NCI-H1694 treated with DMSO at 0.1 percent for 48 hours (cell line): ENCODE results near the gene RPTN.
"Not testable (repeated sequence)": the region's sequence is repeated elsewhere in the genome, so short reads cannot be mapped to it uniquely, and the experiment has no call there.

Experiments used
- DNase-seq: peaks from one replicate; lab custom pipeline; 2025; lab: John Stamatoyannopoulos, UW

Gene RPTN

DNA sequence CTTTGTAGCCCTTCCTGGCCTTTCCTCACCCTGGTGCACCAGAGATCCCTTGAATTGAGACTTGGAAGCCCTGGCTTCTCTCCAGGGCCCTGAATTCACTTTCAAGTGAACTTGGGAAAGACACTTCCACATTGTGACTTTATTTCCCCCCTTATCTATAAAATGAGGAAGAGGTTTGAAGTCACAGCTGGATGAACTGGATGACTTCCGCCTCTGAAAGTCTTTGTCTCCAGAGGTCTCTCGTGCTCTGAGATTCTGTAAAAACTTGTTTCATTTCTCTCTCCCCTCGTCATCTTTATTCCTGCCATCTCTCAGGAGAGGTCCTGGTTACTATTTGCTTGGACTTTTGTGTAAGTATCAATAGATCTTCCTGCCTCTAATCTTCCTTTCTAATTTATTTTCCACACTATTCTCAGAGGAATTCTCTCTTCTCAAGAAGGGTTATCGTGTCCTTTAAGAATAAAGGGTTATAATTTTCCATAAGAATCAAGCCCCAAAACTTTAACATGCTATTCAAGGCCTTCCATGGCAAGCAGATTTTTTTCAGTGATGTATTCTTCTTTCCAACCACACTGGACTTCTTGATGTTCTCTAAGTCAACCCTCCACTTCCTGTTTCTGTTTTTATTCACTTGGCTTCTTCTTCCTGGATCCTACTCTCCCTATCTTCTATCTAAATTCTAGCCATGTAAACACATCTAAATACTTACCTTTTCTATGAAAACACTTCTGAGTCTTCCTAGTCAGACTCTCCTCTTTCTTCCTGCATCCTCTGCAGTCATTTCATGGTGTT is 6.5 kb upstream of the RPTN start:
- DNase-seq, result no peak

DNA sequence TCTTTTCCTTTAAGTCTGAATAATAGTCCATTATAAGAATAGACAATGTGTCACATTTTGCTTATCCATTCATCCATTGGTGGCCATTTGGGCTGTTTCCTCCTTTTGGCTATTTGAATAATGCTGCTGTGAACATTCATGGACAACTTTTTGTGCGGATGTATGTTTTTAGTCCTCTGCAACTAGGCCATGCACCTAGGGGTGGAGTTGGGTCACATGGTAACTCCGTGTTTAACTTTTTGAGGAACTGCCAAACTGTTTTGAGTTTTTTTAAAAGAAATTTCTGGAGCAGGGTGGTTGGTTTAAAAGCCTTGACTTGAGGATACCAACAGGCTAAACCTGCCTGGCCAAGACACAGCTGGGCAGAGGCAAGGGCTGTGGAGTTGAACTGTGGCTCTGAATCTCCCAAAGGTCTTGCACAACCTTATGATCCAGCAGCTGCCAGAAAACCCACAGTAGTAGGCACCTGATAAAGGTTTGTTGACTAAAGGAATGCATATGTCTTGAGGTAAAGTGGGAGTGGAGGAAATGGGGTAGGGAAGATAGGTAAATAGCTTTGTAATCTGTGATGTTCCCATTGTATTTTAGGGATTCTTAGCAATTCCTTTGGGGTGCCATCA is 5.6 kb upstream of the RPTN start:
- no peak for DNase-seq

DNA sequence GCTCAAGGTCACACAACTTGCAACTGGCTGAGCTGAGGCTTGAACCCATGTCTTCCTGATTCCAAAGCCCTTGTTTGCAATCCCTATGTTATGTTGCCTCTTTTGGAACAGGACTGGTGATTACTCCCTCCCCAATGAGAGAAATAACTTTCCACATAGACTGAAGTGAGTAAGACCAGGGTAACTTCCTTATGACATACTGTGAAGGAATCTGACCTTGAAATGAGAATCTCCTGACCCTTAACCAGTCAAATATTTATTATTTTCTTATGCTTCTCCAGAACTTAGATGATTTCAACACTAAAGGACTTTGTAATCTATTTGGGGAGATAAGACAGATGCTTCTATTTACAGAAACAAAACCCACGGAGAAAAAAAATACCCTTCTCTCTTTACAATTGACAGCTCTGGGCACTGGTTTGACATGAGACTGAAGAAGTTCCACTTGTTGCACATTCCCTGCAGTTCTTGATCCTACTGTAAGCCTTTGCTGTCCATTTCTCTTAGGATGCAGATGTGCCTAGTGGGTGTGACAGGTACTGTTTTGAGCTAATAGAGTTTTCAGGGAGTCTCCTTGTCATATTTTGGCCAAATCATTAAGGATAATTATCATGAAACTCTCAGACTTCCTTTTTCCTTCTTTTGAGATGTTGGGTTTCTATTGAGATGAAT is 3.9 kb upstream of the RPTN start:
- no peak for DNase-seq

- DNase-seq, result no peak
These were observed 1.5 kb upstream of the RPTN start for GRCh38 chr1:152160576-152160975.

- DNase-seq, result no peak
These were observed 5.0 kb downstream of the RPTN start for GRCh38 chr1:152153996-152154395.

DNA sequence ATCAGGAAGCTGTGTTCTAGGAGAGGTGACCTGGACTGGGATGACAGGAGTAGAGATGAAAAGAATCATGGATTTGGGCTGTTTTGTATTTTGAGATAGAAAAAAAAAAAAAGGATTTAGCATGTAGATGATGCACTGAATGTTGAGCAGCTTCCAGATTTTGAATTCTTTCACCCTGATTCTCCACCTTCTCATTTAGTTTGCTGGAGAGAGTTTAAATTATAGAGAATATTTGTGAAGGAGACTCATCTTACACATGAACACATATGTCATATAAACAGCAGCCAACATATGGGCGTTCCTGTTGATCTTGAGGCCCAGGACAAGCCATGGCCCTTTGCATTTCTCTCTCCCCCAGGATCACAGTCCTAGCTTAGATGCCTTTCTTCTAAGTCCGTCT is 7.4 kb downstream of the RPTN start:
- DNase-seq, result no peak

DNA sequence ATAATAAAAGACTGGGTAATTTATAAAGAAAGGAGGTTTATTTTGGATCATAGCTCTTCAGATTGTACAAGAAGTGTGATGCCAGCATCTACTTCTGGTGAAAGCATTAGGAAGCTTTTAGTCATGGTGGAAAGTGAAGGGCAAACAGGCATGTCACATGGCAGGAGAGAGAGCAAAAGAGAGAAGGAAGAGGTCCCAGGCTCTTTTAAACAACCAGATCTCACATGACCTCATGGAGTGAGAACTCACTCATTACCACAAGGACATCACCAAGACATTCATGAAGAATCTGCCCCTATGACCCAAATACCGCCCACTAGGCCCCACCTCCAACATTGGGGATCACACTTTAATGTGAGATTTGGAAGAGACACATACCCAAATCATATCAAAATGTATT is 10.0 kb downstream of the RPTN start:
- no peak for DNase-seq

- DNase-seq, result no peak
These were observed 11.0 kb downstream of the RPTN start for GRCh38 chr1:152148051-152148450.

- DNase-seq, result no peak
These were observed 13.3 kb downstream of the RPTN start for GRCh38 chr1:152145769-152146168.

DNA sequence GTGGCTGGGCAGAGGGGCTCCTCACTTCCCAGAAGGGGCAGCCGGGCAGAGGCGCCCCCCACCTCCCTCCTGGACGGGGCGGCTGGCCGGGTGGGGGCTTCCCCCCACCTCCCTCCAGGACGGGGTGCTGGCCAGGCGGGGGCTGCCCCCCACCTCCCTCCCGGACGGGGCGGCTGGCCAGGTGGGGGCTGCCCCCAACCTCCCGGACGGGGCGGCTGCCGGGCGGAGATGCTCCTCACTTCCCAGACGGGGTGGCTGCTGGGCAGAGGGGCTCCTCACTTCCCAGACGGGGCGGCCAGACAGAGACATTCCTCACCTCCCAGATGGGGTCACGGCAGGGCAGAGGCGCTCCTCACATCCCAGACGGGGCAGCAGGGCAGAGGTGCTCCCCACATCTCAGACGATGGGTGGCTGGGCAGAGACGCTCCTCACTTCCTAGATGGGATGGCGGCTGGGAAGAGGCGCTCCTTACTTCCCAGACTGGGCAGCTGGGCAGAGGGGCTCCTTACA is 14.3 kb downstream of the RPTN start:
- not testable (repeated sequence) for DNase-seq

DNA sequence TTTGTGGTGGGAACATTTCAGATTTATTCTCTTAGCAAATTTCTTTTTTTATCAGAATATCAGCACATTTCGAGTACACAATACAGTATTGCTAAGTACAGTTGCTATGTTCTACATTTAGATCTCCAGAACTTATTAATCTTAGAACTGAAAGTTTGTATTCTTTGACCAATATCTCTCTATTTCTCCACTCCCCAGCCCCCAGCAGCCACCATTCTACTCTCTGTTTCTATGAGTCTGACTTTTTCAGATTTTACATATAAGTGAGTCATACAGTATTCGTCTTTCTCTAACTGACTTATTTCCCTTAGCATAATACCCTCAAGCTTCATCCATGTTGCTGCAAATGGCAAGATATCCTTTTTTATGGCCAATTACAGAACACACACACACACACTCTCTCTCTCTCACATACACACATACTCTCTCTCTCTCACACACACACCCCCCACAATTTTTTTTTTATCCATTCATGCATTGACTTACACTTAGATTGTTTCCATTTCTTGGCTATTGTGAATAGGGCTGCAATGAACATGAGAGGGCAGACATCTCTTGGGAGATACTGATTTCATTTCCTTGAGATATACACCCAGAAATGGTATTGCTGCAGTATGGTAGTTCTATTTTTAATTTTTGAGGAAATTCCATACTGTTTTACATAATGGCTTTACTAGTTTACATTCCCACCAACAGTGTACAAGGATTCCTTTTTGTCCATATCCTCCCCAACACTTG is 15.7 kb downstream of the RPTN start:
- no peak for DNase-seq

DNA sequence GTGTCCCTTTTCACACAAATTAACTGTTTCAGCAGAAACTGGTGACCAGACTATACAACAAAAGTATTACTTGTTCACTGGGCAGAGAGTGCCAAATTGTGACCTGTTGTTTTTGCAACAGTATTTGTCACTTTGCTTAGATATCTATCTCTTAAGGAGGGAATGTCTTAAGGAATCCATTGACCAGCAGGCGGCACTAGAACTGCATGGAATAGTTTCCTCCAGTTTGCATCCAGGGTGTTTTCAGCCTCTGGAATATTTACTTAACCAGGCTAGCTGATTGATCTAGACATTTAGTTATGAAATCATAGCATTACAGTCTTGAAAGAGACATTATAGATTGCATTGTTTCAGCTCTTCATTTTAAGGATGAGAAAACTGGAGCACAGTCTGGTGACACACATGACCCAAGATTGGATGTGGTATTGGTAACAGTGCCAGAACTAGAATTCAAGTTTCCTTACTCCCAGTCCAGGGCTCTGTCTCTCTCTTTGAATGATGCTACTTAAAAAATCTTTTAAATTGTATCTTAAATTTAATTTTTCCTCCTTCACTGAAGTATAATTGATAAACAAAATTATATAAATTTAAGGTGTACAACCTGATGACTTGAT is 16.9 kb downstream of the RPTN start:
- DNase-seq, result peak; percentile 33

- no peak for DNase-seq
These were observed 21.8 kb downstream of the RPTN start for GRCh38 chr1:152137215-152137614.

DNA sequence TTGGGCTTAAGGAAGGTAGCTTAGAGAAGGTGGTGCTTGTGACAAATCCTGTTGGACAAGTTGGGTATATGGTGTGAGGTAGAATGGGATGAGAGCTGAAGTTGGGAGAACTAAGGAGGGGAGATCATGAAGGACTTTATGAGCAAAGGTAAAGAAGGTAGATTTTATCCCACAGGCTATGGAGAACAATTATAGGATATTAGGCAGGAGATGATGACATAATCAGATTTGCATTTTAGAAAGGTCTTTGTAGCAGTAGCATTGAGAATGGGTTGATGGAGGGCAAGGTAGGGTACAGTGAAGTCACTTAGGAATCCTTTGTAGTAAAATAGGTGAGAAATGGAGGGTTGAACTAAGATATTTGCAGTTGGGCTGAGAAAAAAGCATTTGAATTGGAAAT is 28.8 kb downstream of the RPTN start:
- DNase-seq, result no peak

GRCh38 chr1:152127673-152128072 is 31.4 kb downstream of the RPTN start:
- DNase-seq, result no peak

DNA sequence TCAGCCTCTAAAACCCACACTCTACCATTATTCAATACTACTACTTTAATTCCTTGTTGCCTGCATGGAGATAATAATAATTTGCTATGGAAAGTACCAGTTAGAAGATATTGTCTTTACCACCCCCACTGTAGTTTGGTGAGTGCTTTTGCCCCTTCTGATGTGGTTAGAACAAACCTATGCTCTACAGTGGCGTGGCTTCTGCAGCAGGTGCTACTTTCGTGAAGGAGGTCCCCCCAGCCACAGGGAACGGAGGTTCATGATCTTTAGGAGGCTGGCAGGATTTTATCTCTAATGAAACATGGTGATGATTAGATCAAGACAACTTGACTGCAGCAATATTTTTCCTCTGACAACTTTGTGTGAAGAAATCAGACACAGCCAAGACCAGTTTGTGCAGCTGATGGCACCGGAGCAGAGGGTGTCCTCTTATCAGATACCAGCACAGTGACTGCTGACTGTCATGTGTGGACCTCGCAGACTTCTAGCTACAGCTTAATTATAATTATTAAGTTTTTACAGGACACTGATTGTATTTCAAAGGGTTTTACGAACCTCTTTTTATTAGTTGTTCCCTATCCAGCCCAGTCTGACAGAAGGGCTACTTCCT is 33.1 kb downstream of the RPTN start:
- DNase-seq, result no peak

DNA sequence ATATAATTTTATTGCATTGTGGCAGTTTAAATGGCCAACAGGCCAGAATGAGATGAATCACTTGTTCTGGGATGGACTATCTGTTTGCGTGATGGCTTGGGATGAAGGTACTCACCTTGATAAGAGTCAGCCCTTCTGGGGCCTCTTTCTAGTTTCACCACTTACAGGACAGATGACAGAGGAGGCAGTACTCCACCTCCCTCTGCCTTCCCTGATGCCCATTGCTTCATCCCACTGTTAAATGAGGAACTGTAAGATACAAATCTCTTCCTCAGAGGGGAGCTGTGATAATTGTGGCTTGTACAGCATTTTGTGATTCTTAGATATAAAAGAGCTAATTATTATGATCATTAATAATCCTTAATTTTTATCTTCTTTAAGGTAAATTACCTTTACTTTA is 40.1 kb downstream of the RPTN start:
- no peak for DNase-seq

- DNase-seq, result no peak
These were observed 43.7 kb downstream of the RPTN start, which contains the start of gene TCHH for GRCh38 chr1:152115344-152115743. TSS of gene TCHH (minus strand) at chr1:152115444. CDS start at chr1:152114080, 1,364 bp downstream.

DNA sequence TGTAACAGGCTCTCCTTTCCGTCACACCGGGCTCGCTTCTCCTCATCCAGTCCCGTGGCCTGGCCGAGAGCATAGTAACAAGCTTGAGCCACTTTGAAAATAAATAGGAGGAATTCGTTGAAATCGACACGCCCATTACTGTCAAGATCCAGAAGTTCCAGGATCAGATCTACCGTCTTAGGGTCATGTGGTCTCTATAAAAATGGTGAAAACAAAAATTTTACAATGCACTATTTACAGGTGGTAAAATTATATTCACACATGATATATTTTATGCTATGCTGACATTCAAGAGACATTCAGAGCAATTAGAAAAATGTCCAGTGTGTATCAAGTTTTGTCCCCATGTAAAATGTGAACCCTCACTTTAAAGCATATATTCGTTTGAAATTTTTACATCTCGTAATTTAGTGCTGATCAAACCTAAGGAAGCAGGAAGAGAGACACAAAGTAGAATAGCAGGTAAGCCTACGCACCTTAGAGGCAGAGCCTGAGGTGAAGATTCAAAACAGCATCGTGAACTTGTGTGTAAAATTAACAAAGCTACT is 46.1 kb downstream of the RPTN start:
- DNase-seq, result no peak

DNA sequence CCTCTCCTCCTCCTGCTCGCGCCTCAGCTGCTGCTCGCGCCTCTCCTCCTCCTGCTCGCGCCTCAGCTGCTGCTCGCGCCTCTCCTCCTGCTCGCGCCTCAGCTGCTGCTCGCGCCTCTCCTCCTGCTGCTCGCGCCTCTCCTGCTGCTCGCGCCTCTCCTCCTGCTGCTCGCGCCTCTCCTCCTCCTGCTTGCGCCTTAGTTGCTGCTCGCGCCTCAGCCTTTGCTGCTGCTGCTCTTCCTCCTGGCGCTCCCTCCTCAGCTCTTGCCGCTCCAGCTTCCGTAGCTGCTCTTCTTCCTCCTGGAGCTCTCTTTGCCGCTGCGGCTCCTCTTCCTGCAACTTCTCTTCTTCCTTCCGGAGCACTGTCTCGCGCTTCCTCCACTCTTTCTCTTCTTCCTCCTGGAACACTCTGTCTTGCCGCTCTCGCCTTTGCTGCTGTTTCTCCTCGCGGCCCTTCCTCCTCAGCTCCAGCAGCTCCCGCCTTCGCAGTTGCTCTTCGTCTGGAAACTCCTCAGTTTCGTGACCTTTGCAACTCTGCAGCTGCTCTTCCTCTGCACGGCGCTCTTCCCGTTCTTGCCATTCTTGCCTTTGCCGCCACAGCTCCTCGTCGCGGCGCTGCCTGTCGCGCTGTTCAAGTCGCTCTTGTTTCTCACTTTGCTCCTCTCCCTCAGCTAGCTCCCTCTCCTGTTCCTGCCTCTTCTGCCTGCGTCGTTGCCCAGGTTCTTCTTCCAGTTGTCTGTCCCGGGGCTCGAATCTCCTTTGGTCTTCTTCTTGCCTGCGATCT is 46.7 kb downstream of the RPTN start:
- DNase-seq, result peak; percentile 13
